ENCODE measurements around the gene CYP27C1.

- TF ChIP-seq POLR2A (IDR thresholded peaks at IDR 0.05) = no peak
- no peak for TF ChIP-seq CTCF (IDR thresholded peaks at IDR 0.05)
Observed at GRCh38 chr2:127149384-127149783, 70.7 kb downstream of the CYP27C1 start.
